Neutrophil (primary cell): ENCODE measurements around the gene CCL4.
"Not testable (repeated sequence)": the region's sequence is repeated elsewhere in the genome, so short reads cannot be mapped to it uniquely, and the experiment has no call there.

ENCODE experiments used
- H3K27ac ChIP-seq: fragments of 200-600 bp; sonication (generic); 2 replicates; pipeline ENCODE4 v1.5.1; 2016; ENCODE audit warnings: mild to moderate bottlenecking, moderate library complexity
- H3K27me3 ChIP-seq: fragments of 200-600 bp; sonication (generic); 2 replicates; pipeline ENCODE4 v1.6.0; 2016; ENCODE audit warnings: mild to moderate bottlenecking
- H3K36me3 ChIP-seq: fragments of 200-600 bp; sonication (generic); 2 replicates; pipeline ENCODE4 v1.5.1; 2017
- H3K4me1 ChIP-seq, 2 experiments: fragments of 200-600 bp in 1 of 2; sonication (generic) in 1 of 2; 1 replicate in 1 of 2; 2 replicates in 1 of 2; pipeline versions ENCODE4 v1.5.1 to v1.6.1; 2013 to 2016; ENCODE audit warnings: low read depth in 1 of 2, low read length in 1 of 2, mild to moderate bottlenecking in 1 of 2, moderate library complexity in 1 of 2; ENCODE audit not compliant: control insufficient read depth in 1 of 2, insufficient read depth in 1 of 2
- H3K4me3 ChIP-seq, 2 experiments: fragments of 200-600 bp in 1 of 2; sonication (generic) in 1 of 2; 1 replicate in 1 of 2; 2 replicates in 1 of 2; pipeline ENCODE4 v1.5.1; 2013 to 2016; ENCODE audit warnings: low read depth in 1 of 2, low read length in 1 of 2, mild to moderate bottlenecking in 1 of 2, moderate library complexity in 1 of 2
- H3K9me3 ChIP-seq: fragments of 200-600 bp; sonication (generic); 2 replicates; pipeline ENCODE4 v1.5.1; 2016
- CTCF ChIP-seq: fragments of 200-600 bp; sonication (generic); IDR thresholded peaks from 2 replicates; pipeline ENCODE4 v1.5.1; 2016; ENCODE audit warnings: antibody characterized with exemption

CCL4 gene

GRCh38 chr17:36120221-36120620, 16.6 kb downstream of the CCL4 start:
- peaks cover 5% of the 10 kb centered on the region for H3K9me3 ChIP-seq
- no peak overlapping the region for H3K4me3 ChIP-seq
- no peak for TF ChIP-seq CTCF
- H3K4me1 ChIP-seq, result no peaks in the 10 kb centered on the region
- no peaks in the 10 kb centered on the region for H3K27me3 ChIP-seq
- no peaks in the 10 kb centered on the region for H3K36me3 ChIP-seq
- H3K27ac ChIP-seq, result no peak overlapping the region

GRCh38 chr17:36121099-36121498, 17.5 kb downstream of the CCL4 start:
- H3K27me3 ChIP-seq, H3K36me3 ChIP-seq, H3K9me3 ChIP-seq, H3K27ac ChIP-seq, H3K4me1 ChIP-seq, H3K4me3 ChIP-seq: not testable (repeated sequence)

- Histone ChIP-seq H3K27me3 (no peaks in the 10 kb centered on the region), H3K27ac (no peak overlapping the region), H3K4me3 (no peak overlapping the region), H3K36me3 (no peaks in the 10 kb centered on the region), H3K4me1 (no peaks in the 10 kb centered on the region), H3K9me3 (peaks cover 10% of the 10 kb centered on the region)
- TF ChIP-seq CTCF, result no peak
These were observed 19.8 kb downstream of the CCL4 start for GRCh38 chr17:36123431-36123830.

GRCh38 chr17:36124879-36125824, 21.5 kb downstream of the CCL4 start:
- no peak for TF ChIP-seq CTCF
- Histone ChIP-seq H3K4me3 (no peak overlapping the region), H3K9me3 (peaks cover 10% of the 10 kb centered on the region), H3K27ac (no peak overlapping the region), H3K4me1 (no peaks in the 10 kb centered on the region), H3K27me3 (no peaks in the 10 kb centered on the region), H3K36me3 (no peaks in the 10 kb centered on the region)

GRCh38 chr17:36127199-36127893, 23.7 kb downstream of the CCL4 start:
- Histone ChIP-seq H3K27ac (no peak overlapping the region), H3K9me3 (peaks cover 10% of the 10 kb centered on the region), H3K4me1 (peaks cover 8 to 14% of the 10 kb centered on the region in 2 experiments), H3K36me3 (no peaks in the 10 kb centered on the region), H3K27me3 (no peaks in the 10 kb centered on the region), H3K4me3 (no peak overlapping the region)
- no peak for TF ChIP-seq CTCF

GRCh38 chr17:36127911-36128310, 24.3 kb downstream of the CCL4 start:
- Histone ChIP-seq H3K9me3 (peaks cover 10% of the 10 kb centered on the region), H3K27me3 (no peaks in the 10 kb centered on the region), H3K27ac (no peak overlapping the region), H3K36me3 (no peaks in the 10 kb centered on the region), H3K4me3 (no peak overlapping the region), H3K4me1 (peaks cover 8 to 14% of the 10 kb centered on the region in 2 experiments)
- TF ChIP-seq CTCF, result no peak
